BE2C (cell line): ENCODE data around the gene PARP11.

ENCODE experiments used
- DNase-seq: peaks from one replicate; pipeline ENCODE4 v3.0.0-alpha.2; 2020
- H3K27me3 ChIP-seq: fragments of 250-450 bp; sonication (Bioruptor Pico); 2 replicates; pipeline ENCODE4 v1.5.1; 2020; ENCODE audit warnings: mild to moderate bottlenecking
- H3K36me3 ChIP-seq: fragments of 250-450 bp; sonication (Bioruptor Pico); 2 replicates; pipeline ENCODE4 v1.5.1; 2020; ENCODE audit warnings: mild to moderate bottlenecking
- H3K4me1 ChIP-seq: fragments of 250-450 bp; sonication (Bioruptor Pico); 2 replicates; pipeline ENCODE4 v1.5.1; 2020
- H3K4me3 ChIP-seq: 2 replicates; pipeline ENCODE4 v1.5.1; 2011; ENCODE audit warnings: low read depth, low read length
- H3K9me3 ChIP-seq: fragments of 250-450 bp; sonication (Bioruptor Pico); 2 replicates; pipeline ENCODE4 v1.5.1; 2020
- TF ChIP-seq, protein P1 (sequence below): IDR thresholded peaks from 2 replicates; pipeline ENCODE4 v1.5.1; 2012; ENCODE audit warnings: mild to moderate bottlenecking, low read depth, low read length

Gene PARP11

DNA sequence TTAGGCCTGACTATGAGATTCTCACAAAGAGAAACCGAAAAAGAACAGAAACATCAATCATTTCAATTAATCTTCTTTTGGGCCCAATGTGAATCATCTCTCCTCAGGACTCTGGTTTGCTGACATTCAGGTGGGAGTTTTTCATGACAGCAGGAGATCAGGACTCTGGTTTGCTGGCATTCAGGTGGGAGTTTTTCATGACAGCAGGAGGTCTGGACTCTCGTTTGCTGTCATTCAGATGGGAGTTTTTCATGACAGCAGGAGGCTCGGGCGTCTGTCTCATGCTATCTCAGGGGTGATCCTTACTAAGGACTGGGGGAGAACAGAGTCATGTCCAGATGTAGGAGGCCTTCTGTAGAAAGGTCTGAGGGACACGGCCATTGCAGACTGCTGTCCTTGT lies 40.1 kb upstream of the PARP11 start:
- Histone ChIP-seq H3K9me3 (no peaks in the 10 kb centered on the region), H3K4me1 (no peaks in the 10 kb centered on the region), H3K36me3 (no peaks in the 10 kb centered on the region), H3K4me3 (no peak overlapping the region), H3K27me3 (peaks cover 33% of the 10 kb centered on the region)
- TF ChIP-seq, protein P1, sequence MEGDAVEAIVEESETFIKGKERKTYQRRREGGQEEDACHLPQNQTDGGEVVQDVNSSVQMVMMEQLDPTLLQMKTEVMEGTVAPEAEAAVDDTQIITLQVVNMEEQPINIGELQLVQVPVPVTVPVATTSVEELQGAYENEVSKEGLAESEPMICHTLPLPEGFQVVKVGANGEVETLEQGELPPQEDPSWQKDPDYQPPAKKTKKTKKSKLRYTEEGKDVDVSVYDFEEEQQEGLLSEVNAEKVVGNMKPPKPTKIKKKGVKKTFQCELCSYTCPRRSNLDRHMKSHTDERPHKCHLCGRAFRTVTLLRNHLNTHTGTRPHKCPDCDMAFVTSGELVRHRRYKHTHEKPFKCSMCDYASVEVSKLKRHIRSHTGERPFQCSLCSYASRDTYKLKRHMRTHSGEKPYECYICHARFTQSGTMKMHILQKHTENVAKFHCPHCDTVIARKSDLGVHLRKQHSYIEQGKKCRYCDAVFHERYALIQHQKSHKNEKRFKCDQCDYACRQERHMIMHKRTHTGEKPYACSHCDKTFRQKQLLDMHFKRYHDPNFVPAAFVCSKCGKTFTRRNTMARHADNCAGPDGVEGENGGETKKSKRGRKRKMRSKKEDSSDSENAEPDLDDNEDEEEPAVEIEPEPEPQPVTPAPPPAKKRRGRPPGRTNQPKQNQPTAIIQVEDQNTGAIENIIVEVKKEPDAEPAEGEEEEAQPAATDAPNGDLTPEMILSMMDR, result no peak
- DNase-seq, result no peak

DNA sequence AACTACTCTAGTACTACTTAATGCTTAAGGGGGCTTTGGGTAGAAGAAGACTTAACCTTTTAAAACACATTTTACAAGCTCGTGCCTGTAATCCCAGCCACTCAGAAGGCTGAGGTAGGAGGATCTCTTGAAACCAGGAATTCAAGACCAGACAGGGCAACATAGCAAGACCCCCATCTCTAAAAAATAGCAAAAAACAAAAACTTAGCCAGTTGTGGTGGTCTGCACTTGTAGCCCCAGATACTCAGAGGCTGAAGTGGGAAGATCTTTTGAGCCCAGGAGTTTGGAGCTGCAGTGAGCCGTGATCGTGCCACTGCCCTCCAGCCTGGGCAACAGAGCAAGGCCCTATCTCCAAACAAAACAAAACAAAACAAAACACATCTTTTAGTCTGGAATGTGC lies 39.7 kb upstream of the PARP11 start:
- DNase-seq, result no peak
- no peak overlapping the region for H3K4me3 ChIP-seq
- no peaks in the 10 kb centered on the region for H3K4me1 ChIP-seq
- no peaks in the 10 kb centered on the region for H3K36me3 ChIP-seq
- peaks cover 36% of the 10 kb centered on the region for H3K27me3 ChIP-seq
- TF ChIP-seq, protein P1, result no peak
- H3K9me3 ChIP-seq, result no peaks in the 10 kb centered on the region

DNA sequence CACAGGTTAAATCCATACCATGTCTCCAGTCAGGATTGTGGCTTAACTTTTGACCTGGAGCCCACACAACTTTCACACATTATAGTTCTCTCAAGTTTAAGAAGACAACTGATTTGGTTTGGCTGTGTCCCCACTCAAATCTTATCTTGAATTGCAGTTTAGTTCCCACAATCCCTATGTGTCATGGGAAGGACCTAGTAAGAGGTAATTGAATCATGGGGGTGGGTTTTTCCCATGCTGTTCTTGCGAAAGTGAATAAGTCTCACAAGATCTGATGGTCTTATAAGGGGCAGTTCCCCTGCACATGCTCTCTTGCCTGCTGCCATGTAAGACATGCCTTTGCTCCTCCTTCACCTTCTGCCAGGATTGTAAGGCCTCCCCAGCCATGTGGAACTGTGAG lies 38.2 kb upstream of the PARP11 start:
- peaks cover 40% of the 10 kb centered on the region for H3K27me3 ChIP-seq
- H3K4me1 ChIP-seq, result no peaks in the 10 kb centered on the region
- no peak overlapping the region for H3K4me3 ChIP-seq
- TF ChIP-seq, protein P1, result no peak
- H3K36me3 ChIP-seq, result no peaks in the 10 kb centered on the region
- no peaks in the 10 kb centered on the region for H3K9me3 ChIP-seq
- DNase-seq, result no peak

DNA sequence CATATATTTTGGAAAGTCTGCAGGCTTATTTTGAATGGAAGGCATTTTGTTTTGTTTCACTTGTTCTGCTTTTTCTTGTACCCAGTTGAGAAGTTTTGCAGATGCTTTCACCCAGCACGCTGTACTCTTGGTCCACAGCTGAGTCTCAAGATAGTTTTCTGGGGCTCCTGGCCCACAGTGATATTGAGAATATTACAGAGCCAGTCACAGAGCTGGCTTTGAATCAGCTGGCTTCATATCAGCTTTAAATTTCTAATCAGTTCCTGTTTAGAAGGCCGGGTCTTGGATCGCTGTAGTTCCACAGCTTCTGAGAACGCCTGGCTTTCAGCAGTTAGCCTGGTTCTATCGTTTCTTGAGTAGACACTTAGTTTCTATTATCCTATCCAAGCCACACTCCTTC lies 32.5 kb upstream of the PARP11 start:
- Histone ChIP-seq H3K4me1 (no peaks in the 10 kb centered on the region), H3K27me3 (peaks cover 22% of the 10 kb centered on the region), H3K36me3 (no peaks in the 10 kb centered on the region), H3K4me3 (no peak overlapping the region), H3K9me3 (no peaks in the 10 kb centered on the region)
- no peak for DNase-seq
- TF ChIP-seq, protein P1, result no peak

DNA sequence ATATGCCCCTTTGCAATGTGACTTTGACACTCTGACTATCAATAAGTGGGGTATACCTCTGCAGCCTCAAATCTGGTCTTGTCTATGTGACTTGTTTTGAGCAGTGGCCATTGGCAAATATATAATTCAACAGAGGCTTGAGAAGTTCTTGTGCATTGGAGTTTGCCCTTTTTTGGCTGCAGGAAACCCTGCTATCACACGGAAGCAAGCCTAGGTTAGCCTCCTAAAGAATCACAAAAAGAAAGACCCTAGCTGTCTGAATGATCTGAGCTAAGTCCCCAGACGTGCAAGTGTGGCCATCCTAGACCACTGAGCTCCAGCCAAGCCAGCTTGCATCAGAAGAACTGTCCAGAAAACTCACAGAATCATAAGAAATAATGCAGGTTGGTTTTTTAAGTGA lies 31.8 kb upstream of the PARP11 start:
- H3K4me1 ChIP-seq, result no peaks in the 10 kb centered on the region
- H3K27me3 ChIP-seq, result peaks cover 22% of the 10 kb centered on the region
- no peak overlapping the region for H3K4me3 ChIP-seq
- no peak for DNase-seq
- no peaks in the 10 kb centered on the region for H3K36me3 ChIP-seq
- TF ChIP-seq, protein P1, result no peak
- no peaks in the 10 kb centered on the region for H3K9me3 ChIP-seq

DNA sequence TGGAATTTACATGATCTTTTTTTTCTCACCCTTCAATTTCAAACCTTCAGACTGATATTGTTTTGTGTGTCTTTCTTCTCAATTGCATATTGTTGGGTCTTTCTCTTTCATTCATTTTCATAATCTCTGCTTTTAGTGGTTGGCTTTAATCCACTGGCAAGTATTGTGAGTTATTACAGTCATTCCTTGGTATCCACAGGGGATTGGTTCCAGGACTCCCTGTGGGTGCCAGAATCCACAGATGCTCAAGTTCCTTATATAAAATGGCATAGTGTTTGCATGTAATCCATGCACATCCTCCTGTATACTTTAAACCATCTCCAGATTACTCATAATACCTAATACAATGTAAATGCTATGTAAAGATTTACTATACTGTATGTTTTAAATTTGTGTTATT lies 29.7 kb upstream of the PARP11 start:
- DNase-seq, result no peak
- no peaks in the 10 kb centered on the region for H3K4me1 ChIP-seq
- TF ChIP-seq, protein P1, result no peak
- no peak overlapping the region for H3K4me3 ChIP-seq
- H3K27me3 ChIP-seq, result peaks cover 12% of the 10 kb centered on the region
- no peaks in the 10 kb centered on the region for H3K9me3 ChIP-seq
- no peaks in the 10 kb centered on the region for H3K36me3 ChIP-seq
